ENCODE results near the gene GSTT2.

The GSTT2 gene

GRCh38 chr22:24008381-24009226, 28.7 kb downstream of the GSTT2 start:
- in situ Hi-C loops (cut with MboI; ENCODE audit: low sequenced_read_pairs), result no loop called here

GRCh38 chr22:24009227-24010017, 29.5 kb downstream of the GSTT2 start:
- in situ Hi-C loops (cut with MboI; ENCODE audit: low sequenced_read_pairs), result no loop called here

- in situ Hi-C loops (cut with MboI; ENCODE audit: low sequenced_read_pairs), result no loop called here
These were observed 30.1 kb downstream of the GSTT2 start for GRCh38 chr22:24010018-24010391.

- in situ Hi-C loops (cut with MboI; ENCODE audit: low sequenced_read_pairs), result no loop called here
These were observed 31.8 kb downstream of the GSTT2 start for GRCh38 chr22:24011735-24012068.

- in situ Hi-C loops (cut with MboI; ENCODE audit: low sequenced_read_pairs), result no loop called here
These were observed 36.2 kb downstream of the GSTT2 start for GRCh38 chr22:24016156-24016555.

GRCh38 chr22:24021304-24021703, 41.4 kb downstream of the GSTT2 start:
- in situ Hi-C loops (cut with MboI; ENCODE audit: low sequenced_read_pairs), result no loop called here

GRCh38 chr22:24023204-24023789, 43.4 kb downstream of the GSTT2 start:
- in situ Hi-C loops (cut with MboI; ENCODE audit: low sequenced_read_pairs), result no loop called here

GRCh38 chr22:24024354-24024753, 44.4 kb downstream of the GSTT2 start:
- in situ Hi-C loops (cut with MboI; ENCODE audit: low sequenced_read_pairs), result no loop called here

- in situ Hi-C loops (cut with MboI; ENCODE audit: low sequenced_read_pairs), result no loop called here
These were observed 45.5 kb downstream of the GSTT2 start for GRCh38 chr22:24025475-24025874.

GRCh38 chr22:24026056-24026455, 46.1 kb downstream of the GSTT2 start:
- in situ Hi-C loops (cut with MboI; ENCODE audit: low sequenced_read_pairs), result no loop called here

GRCh38 chr22:24026733-24027132, 46.8 kb downstream of the GSTT2 start:
- in situ Hi-C loops (cut with MboI; ENCODE audit: low sequenced_read_pairs), result no loop called here

GRCh38 chr22:24027389-24027975, 47.5 kb downstream of the GSTT2 start:
- in situ Hi-C loops (cut with MboI; ENCODE audit: low sequenced_read_pairs), result no loop called here

- in situ Hi-C loops (cut with MboI; ENCODE audit: low sequenced_read_pairs), result no loop called here
These were observed 48.1 kb downstream of the GSTT2 start for GRCh38 chr22:24027991-24028390.

GRCh38 chr22:24028533-24028932, 48.6 kb downstream of the GSTT2 start:
- in situ Hi-C loops (cut with MboI; ENCODE audit: low sequenced_read_pairs), result no loop called here

- in situ Hi-C loops (cut with MboI; ENCODE audit: low sequenced_read_pairs), result no loop called here
These were observed 49.4 kb downstream of the GSTT2 start for GRCh38 chr22:24029304-24029703.

GRCh38 chr22:24030186-24030702, 50.3 kb downstream of the GSTT2 start:
- in situ Hi-C loops (cut with MboI; ENCODE audit: low sequenced_read_pairs), result no loop called here

All from hTERT RPE-1 (cell line).